Lung microvascular endothelial cell (primary cell): ENCODE data around the gene KLHL35. TPM values are rescaled to one million over a fixed set of nuclear protein-coding genes. Genes with fewer than 3 reads are reported as not detected.
A peak's percentile ranks its signal among the peaks of the same experiment; 100 is the strongest.
"Not testable (repeated sequence)": the region's sequence is repeated elsewhere in the genome, so short reads cannot be mapped to it uniquely, and the experiment has no call there.

ENCODE experiments used
- DNase-seq, 2 donors: peaks; one replicate each; pipeline versions ENCODE4 v3.0.0 to v3.0.0-alpha.2; 2010; ENCODE audit warnings: low read depth in 2 of 2
- total RNA-seq: library from RNA; depleted of rRNA; stranded (reverse); fragments of >200 nt; gene quantifications from 2 replicates; pipeline ENCODE4 v1.2.1, GENCODE V29; 2014

KLHL35 gene
- total RNA-seq, 1 donor from 2014 or later, result 1.6 TPM

DNA sequence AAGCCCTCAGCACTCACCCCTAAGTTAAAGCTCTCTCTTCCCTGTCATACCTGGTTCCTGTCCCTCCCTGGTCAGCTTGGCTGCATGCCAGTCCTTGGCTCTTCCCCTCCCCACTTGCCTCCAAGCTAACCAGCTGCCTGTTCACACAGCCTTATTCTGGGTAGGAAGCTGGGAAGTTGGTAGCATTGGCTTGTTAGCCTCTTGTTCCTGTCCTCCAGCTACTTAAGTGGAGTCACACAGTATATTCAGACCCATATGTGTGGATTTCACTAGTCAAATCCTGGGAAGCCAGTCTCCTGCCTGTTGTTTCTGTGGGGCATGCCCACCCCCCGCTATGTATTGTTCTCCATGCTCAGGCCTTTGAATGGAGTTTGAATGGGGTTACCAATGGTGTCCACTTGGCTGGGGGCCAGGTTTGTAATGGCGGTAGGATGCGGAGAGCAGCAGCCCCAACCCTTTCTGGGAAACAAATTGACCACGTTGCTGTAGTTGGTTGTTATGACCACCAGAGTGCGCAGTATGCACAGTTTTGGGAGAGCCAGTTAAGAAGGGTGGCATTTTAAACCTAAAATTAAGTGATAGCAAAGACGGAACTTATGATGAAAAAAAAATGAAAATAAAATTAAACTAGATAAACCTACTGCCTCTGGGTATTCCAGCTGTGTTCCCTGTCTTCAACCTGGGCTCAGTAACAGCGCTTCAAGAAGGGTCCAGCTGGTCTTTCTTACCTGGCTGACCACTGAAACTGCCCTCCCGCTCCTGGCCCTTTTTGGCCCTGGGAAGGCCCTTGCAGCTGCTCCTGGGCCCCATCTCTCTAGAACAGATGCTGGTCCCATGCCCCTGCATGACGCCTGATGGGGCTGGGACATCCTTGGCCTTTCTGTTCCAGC, 44.4 kb downstream of the KLHL35 start:
- peak; percentile 84 to 94 for DNase-seq

DNA sequence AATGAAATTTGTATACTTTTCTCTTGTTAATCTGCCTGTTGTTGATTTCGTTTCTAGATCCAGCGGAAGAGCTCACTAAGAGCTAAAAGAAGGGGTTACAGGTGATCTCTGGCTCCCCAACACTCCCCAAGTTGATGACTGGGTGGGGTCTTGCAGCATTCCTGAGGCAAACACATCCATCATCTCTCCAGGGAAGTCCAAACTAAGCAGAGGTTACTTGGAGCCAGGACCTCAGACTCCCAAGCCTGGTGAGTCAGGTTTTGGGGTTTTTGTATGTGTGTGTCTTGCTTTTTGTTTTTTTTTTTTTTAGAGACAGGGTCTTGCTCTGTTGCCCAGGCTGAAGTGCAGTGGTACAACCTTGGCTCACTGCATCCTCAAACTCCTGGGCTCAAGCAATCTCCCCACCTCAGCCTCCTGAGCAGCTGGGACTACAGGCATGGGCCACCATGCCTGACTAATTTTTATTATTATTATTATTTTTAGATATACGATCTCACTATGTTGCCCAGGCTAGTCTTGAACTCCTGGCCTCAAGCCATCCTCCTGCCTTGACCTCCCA, 45.2 kb downstream of the KLHL35 start:
- no peak for DNase-seq

DNA sequence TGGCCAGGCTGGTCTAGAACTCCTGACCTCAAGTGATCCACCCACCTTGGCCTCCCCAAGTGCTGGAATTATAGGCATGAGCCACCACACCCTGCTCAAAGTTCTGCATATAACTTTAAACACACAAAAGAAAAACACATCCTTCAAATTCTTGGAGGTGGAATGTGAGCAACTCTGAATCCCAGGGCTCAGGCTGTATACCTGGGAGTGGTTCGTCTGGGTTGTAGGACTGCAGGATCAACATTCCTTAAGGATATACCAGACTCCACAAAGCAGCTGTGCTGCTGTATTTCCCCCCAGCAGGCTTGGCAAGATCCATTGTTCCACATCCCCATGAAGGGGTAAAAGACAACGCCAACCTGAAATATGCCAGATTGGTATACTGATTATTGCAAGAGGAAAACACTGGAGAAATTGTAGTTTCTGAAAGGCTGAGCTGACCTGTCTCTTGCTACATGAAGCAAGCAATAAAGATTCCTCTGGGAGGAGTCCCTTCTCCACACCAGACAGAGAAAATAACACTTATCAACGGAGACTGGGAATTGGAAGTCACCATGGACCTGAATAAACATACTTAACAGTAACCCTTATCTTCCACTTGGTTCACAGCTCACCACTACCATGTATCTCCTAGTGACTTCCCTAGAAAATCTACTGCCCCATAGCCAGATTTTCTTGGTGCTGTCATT, 45.9 kb downstream of the KLHL35 start:
- no peak for DNase-seq

DNA sequence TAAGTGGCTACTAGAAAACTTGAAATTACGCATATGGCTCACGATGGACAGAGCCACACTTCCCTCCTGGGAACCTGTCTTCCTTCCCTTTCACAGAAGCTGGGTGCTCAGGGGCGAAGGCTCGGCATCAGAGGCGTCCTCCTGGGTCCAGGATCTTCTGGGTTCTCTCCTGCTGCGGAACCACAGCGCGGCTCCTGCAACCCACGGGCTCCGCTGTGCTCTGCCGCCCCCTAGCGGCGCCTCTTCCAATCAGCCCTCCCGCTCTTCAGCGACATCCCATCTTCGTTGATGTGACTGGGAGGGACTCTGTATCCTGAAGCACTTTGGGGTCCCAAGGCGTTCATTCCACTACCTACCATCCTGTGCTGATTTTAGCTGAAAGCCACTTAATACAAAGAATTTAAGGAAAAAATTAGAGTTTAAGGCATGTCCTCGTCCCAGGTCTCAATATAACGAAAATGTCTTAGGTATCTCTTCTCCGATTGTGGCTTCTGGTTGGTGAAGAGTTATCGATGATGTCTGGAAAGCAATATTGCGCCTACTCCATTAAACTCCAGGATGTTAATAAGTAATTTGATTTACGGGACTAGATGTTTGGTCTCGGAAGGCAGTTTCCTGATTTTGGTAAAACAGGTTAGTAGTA, 48.4 kb downstream of the KLHL35 start:
- peak; percentile 72 to 84 for DNase-seq

DNA sequence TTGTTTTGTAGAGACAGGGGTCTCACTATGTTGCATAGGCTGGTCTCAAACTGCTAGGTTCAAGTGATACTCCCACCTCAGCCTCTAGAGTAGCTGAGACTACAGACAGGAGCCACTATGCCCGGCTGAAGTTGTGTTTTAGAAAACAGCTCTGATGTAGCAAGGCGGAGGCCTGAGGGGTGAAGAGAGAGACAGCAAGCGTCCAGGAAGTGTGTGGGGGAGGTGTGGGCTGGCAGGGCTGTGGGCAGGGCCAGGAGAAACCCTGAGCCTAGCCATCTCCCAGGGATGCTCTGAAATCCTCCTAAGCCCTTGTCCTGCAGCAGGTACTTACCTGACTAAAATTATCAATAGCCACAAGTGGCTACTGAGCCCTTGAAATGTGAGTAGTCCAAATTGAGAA, 49.8 kb downstream of the KLHL35 start:
- no peak for DNase-seq

DNA sequence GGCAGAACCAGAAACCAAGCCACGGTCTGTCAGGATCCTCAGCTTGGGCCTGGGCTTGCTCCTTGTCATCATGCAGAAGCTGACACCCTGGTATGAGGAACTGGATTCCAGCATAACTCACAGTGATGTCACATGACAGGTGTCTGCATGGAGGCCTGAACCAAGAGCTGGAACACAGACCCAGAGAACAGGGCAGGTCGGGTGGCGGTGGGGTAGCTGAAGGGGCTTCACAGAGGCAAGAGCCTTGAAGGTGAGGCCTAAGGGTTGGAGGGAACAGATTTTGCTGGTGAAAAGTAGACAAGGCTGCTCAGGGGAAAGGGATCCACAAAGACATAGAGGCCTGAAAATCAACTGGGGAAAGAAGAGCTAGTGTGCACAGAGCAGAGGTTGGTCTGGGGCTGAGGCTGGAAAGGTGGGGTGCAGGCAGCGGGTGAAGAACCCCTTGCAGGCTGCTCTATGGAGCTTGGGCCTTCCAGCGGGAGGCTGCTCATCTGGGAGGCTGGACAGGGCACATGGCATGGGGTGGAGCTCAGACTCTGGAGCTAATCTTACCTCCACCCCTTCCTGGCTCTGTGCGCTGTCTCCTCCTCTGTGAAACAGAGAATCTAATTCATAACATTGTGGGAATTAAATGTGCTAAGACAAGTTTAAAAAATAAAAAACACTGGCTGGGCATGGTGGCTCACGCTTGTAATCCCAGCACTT, 52.1 kb downstream of the KLHL35 start:
- DNase-seq, result no peak

DNA sequence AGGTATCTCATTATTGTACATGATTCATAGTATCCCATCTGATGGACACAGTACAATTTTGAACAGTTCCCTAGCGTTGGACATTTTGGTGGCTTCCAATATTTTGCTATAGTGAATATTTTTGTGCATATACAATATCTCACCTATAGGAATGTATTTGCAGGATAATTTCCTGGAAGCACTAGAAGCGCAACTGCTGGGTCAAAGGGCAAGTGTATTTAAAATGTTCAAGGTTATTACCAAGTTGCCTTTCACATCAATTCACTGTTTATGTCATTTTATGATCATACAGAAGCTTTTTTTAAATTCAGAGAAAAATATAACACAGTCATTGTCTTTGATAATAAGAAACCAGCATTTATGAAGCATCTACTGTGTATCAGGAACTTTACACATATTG, 52.8 kb downstream of the KLHL35 start:
- DNase-seq, result no peak

DNA sequence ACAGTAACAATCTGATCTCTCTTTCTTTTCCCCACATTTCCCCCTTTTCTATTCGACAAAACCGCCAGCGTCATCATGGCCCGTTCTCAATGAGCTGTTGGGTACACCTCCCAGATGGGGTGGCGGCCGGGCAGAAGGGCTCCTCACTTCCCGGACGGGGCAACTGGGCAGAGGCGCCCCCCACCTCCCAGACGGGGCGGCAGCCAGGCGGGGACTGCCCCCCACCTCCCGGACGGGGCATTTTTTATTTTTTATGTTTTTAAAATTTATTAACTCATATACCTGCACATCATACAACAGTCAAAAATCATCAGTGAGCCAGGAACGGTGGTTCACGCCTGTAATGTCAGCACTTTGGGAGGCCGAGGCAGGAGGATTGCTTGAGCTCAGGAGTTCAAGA, 54.2 kb downstream of the KLHL35 start:
- DNase-seq, result not testable (repeated sequence)

DNA sequence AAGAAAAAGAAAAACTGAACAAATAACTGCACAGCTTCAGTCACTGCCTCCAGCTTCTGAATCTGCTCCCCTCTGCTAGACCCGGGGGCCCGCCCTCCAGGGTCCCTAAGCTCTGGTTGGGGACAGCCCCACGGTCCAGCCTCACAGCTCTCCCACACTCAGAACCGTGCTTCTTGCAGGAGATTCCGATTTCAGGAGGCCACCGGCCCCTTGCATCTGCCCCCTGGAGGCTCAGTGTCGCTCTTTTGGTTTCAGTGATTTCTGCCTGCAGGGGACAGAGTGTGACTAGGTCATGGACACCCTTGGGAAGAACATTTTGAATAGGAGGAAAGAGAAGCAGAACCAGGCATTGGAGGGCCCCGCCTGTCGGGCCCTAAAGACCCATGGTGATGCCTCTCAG, 56.8 kb downstream of the KLHL35 start:
- DNase-seq, result no peak

DNA sequence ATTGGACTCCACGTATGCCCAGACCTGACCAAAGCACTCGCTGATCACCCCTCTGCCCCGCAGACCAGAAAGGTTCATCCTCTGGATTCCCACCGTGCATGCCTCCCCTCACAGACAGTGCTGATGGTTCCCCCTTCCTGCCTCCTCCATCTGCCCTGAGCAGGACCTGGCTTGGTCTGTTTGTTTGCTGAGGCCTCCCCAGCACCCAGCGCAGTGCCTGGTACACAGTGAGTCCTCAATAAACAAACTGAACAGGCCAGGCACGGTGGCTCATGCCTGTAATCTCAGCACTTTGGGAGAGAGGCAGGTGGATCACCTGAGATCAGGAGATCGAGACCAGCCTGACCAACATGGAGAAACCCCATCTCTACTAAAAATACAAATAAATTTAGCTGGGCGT, 57.4 kb downstream of the KLHL35 start:
- no peak for DNase-seq

DNA sequence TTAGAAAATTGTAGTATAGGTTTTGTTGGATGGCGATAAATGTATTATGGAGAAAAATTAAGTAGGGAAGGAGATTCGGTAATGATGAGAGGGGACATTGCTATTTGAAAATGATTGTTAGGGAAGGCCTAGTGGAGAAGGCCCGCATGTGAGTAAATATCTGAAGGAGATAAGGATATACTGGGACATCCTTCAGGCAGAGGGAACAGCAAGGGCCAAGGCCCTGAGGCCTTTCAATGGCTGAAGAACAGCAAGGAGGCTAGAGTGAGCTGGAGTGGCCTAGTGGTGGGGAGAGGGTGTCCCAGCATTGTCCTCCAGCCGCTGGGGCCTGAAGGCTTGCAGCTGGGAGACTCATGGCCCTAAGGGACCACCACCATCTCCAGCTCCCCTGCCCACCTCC, 58.4 kb downstream of the KLHL35 start:
- no peak for DNase-seq

DNA sequence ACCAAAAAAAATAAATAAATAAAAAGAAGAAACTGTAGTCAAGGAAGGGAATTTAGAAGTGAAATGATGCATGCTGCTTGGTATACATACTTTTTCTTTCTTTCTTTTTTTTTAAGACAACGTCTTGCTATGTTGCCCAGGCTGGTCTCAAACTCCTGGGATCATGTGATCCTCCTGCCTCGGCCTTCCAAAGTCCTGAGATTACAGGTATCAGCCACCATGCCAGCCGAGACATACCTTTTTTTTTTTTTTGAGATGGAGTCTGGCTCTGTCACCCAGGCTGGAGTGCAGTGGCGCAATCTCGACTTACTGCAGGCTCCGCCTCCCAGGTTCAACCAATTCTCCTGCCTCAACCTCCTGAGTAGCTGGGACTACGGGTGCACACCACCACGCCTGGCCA, 59.8 kb downstream of the KLHL35 start:
- no peak for DNase-seq

Other genes with a start within 250 kb of the KLHL35 start
- gene TPBGL, start 192.4 kb downstream of the KLHL35 start, total RNA-seq, result not detected in 2 replicates
- gene ARRB1, start 81.5 kb downstream of the KLHL35 start, total RNA-seq, result 153 and 191 TPM in 2 replicates
- 2,222 and 2,243 TPM in 2 replicates for gene RPS3, start 33.7 kb downstream of the KLHL35 start, total RNA-seq
- 14.2 and 15.9 TPM in 2 replicates for gene GDPD5, start 92.7 kb upstream of the KLHL35 start, total RNA-seq
- 211 and 279 TPM in 2 replicates for gene SERPINH1, start 129.1 kb upstream of the KLHL35 start, total RNA-seq
- gene MAP6, start 235.8 kb upstream of the KLHL35 start, total RNA-seq, result 0.20 and 0.22 TPM in 2 replicates